OCI-LY7 (cell line): ENCODE measurements around the gene CBFA2T2.

ENCODE experiments used
- CTCF ChIP-seq: fragments of 200-600 bp; sonication (generic); conservative IDR thresholded peaks from 2 replicates; pipeline ENCODE4 v1.5.1; 2014; ENCODE audit warnings: mild to moderate bottlenecking, antibody characterized with exemption, low read length, moderate library complexity, mixed read lengths
- EZH2phosphoT487 ChIP-seq: fragments of 200-600 bp; sonication (generic); IDR thresholded peaks from 2 replicates; pipeline ENCODE4 v1.6.1; 2018; ENCODE audit warnings: low read depth, borderline replicate concordance, mild to moderate bottlenecking, mixed run types, antibody characterized with exemption, low read length, moderate library complexity, mixed read lengths

GRCh38 chr20:33676652-33677645, 187.1 kb downstream of the CBFA2T2 start:
- TF ChIP-seq CTCF (no peak), EZH2phosphoT487 (no peak)
